GM18517 (cell line): ENCODE data around the gene CTCF.
A peak's percentile ranks its signal among the peaks of the same experiment; 100 is the strongest.

Source experiments
- ATAC-seq: cut with Tn5 transposase; IDR thresholded peaks from one replicate; pipeline ENCODE4 v1.9.1; 2021; ENCODE audit warnings: mild to moderate bottlenecking, moderate library complexity; ENCODE audit not compliant: unreplicated experiment

Gene CTCF

DNA sequence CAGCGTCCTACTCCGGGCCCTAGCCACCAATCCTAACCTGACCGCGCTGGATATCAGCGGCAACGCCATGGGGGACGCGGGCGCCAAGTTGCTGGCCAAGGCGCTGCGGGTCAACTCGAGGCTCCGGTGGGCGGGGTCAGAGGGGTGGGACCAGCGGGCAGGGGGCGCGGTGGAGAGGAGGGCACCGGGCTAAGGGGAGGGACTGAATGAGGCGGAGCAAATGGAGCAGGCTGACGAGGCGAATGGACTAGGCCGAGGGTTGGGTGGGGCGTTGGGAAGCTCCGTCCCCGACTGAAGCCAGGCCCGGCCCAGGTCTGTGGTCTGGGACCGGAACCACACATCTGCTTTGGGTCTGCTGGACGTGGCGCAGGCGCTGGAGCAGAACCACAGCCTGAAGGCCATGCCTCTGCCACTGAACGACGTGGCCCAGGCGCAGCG, 87.2 kb downstream of the CTCF start:
- no peak for ATAC-seq

DNA sequence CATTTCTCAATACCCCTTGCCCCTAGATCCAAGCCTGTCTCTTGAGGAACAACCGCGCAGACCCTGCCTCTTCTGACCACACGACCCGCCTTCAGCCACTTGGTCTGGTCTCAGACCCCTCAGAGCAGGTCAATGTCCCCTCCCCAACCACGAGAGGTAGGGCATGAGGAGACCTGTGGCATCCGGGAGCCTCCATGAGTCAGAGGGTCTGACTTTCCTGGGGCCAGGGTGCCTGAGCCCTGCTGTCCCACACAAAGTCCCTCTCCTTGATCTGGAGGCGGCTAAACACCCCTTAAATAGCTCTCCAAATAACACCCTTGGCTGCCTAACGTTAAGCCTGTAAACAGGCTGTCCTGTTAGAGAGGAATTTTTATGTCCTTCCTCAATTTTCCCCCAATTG, 87.7 kb downstream of the CTCF start:
- ATAC-seq: no peak

DNA sequence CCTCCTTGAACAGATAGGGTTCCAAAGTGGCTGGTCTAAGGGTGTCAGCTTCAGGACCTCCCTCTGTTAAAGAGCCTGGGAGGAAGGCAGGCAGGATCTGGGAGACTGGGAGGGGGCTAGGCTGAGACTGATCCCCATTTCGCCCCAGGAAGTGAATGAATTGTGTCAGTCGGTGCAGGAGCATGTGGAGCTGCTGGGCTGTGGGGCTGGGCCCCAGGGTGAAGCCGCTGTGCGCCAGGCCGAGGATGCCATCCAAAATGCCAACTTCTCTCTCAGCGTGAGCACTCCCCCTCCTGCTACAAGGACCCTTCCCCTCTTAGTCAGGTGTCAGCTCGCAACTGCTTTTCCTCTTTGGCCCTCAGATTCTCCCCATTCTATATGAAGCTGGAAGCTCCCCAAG, 88.7 kb downstream of the CTCF start:
- ATAC-seq: no peak

DNA sequence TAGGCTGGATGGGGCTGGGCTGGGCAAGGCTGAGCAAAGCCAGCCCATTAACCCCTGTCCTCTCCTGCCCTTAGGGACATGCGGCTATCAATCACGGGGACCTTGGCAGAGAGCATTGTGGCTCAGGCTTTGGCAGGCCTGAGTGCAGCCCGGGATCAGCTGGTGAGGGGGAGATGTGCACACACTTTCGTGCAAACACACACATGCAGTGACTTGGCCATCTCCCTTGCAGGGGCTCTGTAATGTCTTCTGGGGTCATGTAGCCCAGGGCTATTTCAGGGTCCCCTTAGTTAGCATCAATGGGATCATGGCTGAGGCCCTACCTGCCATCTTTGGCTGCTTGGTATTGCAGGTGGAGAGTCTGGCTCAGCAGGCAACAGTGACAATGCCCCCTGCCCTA, 89.5 kb downstream of the CTCF start:
- no peak for ATAC-seq

DNA sequence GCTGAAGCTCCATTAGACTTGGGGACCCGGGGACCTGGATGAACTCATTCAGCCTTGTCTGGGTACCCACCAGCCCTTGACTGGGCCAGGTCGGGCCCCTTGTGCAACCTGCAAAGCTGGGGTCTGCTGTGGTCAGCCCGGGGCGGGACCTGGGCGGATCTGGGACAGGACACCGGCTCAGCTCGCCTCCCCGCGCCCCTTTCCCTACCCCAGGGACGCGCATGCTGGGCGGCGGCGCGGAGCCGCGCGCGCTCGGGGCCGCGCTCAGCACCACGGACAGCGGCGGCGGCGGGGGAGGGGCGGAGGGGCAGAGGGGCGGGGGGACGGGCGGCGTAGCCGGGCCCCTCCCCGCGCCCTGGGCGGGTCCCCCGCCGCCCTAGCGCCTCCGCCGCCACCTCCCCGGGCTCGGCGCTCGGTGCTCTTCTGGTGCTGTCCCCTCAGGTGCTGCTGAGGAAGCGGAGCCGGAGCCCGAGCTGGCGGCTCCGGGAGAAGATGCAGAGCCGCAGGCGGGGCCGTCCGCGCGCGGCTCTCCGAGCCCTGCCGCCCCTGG, 90.3 kb downstream of the CTCF start:
- no peak for ATAC-seq

DNA sequence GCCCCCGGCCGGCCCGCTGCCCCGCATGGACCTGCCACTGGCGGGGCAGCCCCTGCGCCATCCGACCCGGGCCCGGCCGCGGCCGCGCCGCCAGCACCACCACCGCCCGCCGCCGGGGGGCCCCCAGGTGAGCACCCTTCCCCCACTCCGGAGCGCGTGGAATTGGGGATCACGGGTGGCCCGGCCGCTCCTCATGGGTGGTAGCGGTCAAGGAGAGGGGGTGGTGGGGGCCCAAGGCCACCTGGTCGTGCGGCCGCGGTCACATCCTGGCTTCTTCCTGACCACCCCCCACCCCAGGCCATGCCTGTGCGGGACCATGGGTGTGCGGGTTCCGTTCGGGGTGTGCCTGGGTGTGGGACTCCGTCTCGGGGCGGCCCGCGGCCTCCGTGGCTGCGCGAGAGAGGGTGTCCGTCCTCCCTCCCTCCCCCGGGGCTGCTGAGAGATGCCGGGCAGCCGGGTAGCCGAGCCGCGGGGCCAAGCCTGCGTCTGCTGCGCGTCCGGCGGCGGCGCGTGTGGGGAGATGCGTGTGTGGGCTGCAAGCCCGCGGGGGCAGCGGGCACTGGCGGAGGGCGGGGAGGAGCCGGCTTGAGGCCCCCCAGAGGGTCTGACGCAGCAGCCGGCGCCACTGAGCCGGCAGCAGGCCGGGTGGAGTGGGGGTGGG, 90.9 kb downstream of the CTCF start:
- ATAC-seq: no peak

DNA sequence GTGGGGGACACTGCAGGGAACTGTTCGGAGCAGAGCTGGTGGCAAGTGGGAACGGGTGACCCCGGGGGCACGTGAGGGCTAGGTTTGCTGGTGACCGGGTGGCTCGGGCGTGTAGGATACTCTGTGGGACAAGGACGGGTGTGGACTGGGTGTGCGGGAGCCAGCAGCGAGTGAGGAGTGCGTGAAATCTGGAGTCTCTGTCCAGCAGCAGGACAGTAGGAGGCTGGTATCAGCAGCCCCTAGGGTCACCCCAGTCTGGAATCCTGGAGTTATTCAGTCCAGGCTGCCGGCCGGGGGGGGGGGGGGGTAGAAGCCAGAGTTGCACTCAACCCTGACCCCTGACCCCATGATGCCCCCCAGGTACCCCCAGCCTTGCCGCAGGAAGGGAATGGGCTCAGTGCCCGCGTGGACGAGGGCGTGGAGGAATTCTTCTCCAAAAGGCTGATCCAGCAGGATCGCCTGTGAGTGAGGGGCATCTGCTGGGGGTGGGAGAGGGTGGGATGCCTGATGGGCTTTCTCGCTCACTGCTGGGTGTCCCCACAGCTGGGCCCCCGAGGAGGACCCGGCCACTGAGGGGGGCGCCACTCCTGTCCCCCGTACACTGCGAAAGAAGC, 91.6 kb downstream of the CTCF start:
- ATAC-seq: no peak

DNA sequence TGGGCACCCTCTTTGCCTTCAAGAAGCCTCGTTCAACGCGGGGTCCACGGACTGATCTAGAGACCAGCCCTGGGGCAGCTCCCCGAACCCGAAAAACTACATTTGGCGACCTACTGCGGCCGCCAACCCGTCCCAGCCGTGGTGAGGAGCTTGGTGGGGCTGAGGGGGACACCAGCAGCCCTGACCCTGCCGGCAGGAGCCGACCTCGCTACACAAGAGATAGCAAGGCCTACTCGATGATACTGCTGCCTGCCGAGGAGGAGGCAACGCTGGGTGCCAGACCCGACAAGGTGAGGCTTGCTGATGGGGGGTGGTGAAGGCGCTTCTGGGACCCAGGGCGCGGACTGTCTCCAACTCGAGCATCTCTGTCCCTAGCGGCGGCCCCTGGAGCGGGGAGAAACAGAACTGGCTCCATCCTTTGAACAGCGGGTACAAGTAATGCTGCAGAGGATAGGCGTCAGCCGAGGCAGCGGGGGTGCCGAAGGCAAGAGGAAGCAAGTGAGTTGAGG, 92.1 kb downstream of the CTCF start:
- no peak for ATAC-seq

DNA sequence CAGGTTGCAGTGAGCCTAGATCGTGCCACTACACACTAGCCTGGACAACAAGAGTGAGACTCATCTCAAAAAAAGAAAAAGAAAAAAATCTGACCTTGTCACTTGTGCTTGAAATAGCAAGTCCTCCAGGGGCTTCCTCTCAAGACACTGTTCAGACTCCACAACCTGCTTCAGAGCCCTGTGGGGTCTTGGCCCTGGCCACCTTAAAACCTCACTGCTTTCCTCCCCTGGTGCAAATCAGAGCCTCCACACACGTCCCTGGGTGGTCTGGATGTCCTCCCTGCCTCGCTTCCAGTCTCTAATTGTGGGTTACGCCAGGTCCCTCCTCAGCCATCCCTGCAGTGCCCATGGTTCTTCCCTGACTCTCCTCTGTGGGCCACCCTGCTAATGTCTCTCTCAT, 93.0 kb downstream of the CTCF start:
- ATAC-seq: no peak

DNA sequence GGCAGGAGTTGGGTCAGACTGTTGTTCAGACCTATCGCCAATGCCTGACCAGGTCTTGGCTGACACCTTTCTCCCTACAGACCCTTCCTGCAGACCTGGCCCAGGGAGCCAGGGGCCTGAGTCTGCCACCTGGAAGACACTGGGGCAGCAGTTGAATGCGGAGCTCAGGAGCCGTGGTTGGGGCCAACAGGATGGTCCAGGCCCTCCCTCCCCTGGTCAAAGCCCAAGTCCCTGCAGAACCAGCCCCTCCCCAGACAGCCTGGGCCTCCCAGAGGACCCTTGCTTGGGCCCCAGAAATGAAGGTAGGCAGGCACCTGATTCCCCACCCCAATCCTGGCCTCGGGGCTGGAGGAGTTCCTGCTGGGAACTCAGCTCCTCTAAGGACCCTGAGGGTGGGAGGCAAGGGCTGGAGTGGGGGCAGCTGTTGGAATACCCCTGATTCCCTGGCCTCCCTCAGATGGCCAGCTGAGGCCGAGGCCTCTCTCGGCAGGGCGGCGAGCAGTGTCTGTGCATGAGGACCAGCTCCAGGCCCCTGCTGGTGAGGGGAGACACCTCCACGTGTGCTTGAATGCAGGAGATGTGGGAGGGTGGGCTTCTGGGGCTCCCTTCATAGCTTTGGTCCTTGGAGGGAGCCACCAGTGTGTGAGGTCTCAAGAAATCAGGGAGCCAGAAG, 94.2 kb downstream of the CTCF start:
- no peak for ATAC-seq

DNA sequence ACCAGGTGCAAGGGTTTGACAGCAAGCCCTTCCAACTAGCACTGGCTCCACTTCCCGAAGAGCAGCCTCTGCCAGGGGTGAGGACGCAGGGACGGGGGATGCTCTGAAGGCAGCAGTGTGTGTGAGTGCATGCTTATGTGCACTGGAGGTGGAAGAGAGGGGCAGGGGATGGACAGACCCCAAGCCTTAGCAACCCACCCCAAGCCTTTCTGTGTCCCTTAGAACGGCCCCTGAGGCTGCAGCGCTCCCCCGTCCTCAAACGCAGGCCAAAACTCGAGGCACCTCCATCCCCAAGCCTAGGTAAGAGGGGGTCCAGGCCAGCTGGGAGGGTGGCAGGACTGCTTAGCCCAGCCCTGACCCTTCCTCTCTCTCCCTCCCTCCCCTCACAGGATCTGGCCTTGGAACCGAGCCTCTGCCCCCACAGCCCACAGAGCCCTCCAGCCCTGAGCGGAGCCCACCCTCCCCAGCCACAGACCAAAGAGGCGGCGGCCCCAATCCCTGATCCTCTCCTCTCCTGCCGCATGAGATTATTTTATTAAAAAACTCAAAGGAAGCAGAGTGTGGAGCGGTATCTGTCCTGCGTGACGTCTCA, 94.8 kb downstream of the CTCF start:
- no peak for ATAC-seq

DNA sequence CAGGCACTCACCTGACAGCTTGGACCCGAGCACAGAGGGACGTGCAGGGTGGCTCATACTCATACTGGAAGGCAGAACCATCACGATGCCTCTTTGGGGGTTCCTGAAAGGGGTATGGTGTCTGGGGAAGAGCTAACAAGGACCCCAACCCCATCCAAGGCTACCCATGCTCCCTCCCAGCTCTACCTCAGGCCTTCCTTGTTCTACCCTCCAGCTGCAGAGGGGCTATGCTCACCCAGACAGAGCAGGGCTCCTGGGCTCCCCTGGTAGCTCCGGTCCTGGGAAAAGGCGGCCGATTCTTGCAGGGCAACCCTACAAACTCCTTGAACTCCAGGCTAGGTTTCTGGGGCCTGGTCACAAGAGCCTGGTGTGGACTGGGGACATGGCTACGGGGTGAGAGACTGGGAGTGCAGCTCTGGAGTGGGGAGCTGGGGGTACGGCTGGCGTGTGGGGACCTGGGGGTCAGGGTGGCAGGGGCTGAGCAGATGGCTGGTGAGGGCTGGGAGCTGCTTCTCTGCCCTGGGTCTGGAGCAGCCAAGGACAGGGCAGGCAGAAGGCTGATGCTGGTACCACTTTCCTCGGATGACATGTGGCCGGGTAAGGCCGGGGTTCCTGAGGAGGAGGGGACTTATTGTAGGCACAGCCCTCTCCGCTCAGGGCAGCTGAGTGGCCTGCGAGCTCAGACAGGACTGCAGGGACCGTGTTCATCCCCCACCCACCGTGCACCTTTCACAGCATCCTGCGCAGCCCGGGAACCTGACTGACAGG, 95.6 kb downstream of the CTCF start:
- no peak for ATAC-seq

DNA sequence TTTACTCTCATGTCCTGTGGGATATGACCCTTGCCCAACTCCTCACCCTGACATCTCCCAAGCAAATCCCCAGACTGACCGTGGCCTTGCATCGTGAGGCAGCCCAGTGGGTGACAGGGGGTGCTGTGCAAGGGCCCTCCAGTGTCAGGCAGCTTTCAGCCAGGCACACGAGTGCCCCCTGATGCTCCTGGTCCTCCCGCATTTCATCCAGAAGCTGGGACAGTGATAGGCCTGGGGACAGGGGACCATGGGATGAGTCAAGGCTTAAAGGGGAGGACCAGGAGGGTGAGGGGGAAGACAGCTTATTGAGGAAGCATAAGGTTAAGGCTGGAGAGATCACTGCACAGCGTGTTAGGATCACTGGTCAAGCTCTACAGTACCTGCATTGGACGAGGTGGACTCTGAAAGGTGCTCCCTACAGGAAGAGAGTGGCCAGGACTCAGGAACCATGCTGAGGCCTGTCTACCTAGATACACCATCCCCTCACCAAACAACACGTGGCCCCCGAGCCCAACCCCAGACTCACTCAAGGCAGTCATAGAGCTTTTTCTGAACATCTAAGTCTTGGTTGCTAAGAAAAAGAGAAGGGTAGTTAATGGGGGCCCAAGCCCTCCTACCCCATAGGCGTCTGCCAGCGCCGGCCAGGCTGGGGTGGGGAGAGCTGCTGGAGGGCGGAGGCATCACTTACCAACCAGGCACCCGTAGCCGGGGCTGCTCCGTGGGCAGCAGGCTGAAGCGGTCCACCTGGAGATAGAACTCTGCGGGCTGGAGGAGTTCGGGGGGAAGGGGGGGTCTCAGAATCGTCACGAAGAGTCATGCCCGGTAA, 96.7 kb downstream of the CTCF start:
- ATAC-seq: no peak

DNA sequence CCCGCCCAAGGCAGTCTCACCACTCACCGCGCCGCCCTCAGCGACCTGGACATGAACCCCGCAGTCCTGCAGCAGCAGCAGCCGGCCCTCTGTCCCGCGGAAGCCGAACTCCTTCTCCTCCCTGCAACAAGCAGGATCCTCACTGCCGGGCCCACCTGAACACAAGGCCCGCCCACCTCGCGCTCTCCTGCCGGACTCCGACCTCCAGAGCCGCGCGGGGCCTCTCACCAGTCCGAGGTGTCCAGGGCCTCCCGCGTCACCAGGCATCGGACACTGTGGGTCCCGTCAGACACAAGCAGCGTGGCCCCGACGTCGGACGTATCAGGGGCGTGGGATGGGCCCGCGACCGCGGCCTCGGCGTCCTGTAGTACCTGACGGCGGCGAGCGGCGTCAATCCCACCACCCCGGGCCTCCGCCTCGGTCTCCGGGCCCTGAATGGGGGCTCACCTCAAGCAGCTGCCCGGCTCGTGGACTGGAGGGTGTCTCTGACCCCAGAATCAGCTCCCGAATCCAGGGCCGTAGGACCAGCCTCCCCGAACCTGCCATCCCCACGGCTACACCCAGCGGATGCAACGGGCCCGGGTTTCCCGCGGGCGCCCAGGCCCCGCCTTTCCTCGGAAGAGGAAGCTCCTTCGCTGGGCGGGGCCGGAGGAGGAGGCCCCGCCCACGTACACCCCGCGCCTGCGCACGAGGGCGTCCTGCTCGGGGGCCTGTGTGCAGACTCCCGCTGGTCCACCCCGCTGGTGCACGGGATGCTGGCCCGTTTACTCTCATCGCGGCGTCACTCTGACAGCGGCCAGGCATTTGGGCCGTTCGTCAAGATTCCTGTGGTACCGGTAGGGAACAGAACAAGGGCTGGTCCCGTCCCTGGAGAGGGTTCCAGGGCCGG, 97.6 kb downstream of the CTCF start, which contains the start of gene ACD:
Gene ACD, minus strand, starts transcription at position 586 of the 889 bp plus-strand sequence. Its CDS starts 40 bp downstream, at position 546.
- peak; percentile 53 for ATAC-seq

DNA sequence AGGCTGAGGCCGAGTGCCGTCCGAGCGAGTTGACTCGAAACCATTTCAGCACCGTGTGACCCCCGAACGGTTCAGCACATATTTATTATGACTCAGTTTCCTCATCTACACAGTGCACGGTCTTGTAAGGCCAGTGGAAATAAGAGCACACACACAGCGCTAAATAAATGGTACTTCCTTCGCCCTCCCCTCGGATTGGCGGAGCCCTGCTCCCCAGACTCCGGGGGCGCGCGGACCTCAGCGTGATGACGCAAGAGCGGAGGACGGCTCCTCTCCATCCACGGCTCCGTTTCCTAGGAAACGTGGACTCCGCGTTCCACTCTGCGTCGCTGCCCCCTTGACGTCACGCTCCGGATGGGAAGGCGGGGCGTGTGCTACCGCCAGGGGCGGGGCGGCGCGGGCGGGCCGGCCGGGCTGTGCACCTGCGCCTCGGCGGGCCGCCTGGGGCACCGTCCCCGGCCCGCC, 98.3 kb downstream of the CTCF start, which contains the start of gene PARD6A:
Gene PARD6A, plus strand, starts transcription at position 397 of the 465 bp plus-strand sequence. CDS start 79 bp downstream, outside the sequence.
- ATAC-seq: peak; percentile 73

DNA sequence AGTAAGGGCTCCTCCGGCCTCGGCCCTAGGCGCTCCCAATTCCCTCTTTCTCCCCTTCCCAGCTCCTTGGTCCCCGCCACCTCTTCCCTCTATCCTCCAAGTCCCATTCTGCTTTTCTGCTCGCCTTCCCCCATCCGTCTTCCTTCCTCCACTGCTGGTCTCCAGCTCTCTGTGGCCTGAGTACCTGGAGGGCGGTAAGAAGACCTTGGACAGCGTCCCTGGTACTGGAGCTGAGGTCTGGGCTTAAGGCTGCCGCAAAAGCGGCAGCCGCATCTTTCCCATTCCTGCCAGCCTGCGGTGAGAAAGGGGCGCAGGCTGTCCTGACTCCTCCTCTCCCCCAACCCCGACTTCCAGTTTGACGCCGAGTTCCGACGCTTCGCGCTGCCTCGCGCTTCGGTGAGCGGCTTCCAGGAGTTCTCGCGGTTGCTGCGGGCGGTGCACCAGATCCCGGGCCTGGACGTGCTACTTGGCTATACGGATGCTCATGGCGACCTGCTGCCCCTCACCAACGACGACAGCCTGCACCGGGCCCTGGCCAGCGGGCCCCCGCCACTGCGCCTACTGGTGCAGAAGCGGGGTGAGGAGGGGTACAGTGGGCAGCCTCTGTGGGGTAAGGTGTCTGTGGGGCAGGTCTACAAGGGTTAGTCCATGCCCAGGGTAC, 98.9 kb downstream of the CTCF start:
- no peak for ATAC-seq

DNA sequence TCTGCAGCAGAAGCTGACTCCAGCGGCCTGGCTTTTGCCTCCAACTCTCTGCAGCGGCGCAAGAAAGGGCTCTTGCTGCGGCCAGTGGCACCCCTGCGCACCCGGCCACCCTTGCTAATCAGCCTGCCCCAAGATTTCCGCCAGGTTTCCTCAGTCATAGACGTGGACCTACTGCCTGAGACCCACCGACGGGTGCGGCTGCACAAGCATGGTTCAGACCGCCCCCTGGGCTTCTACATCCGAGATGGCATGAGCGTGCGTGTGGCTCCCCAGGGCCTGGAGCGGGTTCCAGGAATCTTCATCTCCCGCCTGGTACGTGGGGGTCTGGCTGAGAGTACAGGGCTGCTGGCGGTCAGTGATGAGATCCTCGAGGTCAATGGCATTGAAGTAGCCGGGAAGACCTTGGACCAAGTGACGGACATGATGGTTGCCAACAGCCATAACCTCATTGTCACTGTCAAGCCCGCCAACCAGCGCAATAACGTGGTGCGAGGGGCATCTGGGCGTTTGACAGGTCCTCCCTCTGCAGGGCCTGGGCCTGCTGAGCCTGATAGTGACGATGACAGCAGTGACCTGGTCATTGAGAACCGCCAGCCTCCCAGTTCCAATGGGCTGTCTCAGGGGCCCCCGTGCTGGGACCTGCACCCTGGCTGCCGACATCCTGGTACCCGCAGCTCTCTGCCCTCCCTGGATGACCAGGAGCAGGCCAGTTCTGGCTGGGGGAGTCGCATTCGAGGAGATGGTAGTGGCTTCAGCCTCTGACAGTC, 99.7 kb downstream of the CTCF start:
- ATAC-seq: no peak
